ENCODE measurements around the gene RPLP2. TPM values are rescaled to one million over a fixed set of nuclear protein-coding genes. Genes with fewer than 3 reads are reported as not detected.

RPLP2 gene
- total and polyA plus RNA-seq, 2 of the 4 experiments (the other 2 are of a cell fraction), result 59.9 to 1,897 TPM

DNA sequence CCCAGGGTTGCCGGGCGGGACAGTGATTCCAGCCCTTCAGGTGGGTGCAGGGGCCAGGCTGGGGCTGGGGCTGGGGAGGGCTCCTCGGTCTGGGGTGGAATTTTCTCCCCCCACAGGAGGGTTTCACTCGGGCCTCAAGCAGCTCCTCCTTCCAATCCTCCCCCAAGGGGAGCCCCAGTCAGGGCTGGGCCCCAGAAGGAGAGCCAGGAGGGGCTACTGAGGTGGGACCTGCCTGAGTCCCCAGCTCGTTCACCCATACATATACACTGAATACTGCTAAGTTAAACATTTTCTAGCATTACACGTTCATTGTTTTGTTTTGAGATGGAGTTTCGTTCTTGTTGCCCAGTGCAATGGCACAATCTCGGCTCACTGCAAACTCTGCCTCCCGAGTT lies 16.5 kb downstream of the RPLP2 start:
- H4K8ac ChIP-seq (ENCODE audit: low read depth in 2 of 2, low read length in 2 of 2), result no peak overlapping the region
- H3K27ac ChIP-seq (ENCODE audit: insufficient read depth, low read length), result no peak overlapping the region
- no peak overlapping the region for H2BK5ac ChIP-seq (ENCODE audit: low read depth, low read length, poor library complexity, severe bottlenecking)
- no peak overlapping the region for H3K23ac ChIP-seq (ENCODE audit: low read depth, low read length)
- peaks cover 30% of the 10 kb centered on the region for H3K36me3 ChIP-seq (ENCODE audit: control insufficient read depth, insufficient read depth, low read length)
- H3K9ac ChIP-seq (ENCODE audit: low read depth, low read length), result no peak overlapping the region
- ChIA-PET POLR2A (ENCODE audit: unreplicated experiment) (no interaction called here), CTCF (no interaction called here)
- H2AFZ ChIP-seq (replicated peaks; ENCODE audit: low read length, poor library complexity), result no peak overlapping the region
- in situ Hi-C loops (cut with MboI; ENCODE audit: low sequenced_read_pairs) (no loop called here), dilution Hi-C loops (cut with HindIII; ENCODE audit: low sequenced_read_pairs, unreplicated experiment) (no loop called here), intact Hi-C loops (cut with micrococcal nuclease) (no loop called here)
- no peak overlapping the region for H3K4me2 ChIP-seq (ENCODE audit: low read depth, low read length)
- no peak overlapping the region for H2AK5ac ChIP-seq (ENCODE audit: low read depth, low read length)
- no peak overlapping the region for H4K5ac ChIP-seq (ENCODE audit: low read depth, low read length)
- no peak overlapping the region for H2BK15ac ChIP-seq (ENCODE audit: low read depth, low read length)
- peaks cover 7% of the 10 kb centered on the region for H3K9me1 ChIP-seq (ENCODE audit: insufficient read depth, low read length)
- H3K4me1 ChIP-seq (ENCODE audit: control insufficient read depth, insufficient read depth, low read length), result peaks cover 20% of the 10 kb centered on the region
- no peaks in the 10 kb centered on the region for H3K9me3 ChIP-seq (ENCODE audit: control insufficient read depth, insufficient read depth, low read length)
- no peak overlapping the region for H2BK20ac ChIP-seq (ENCODE audit: low read depth, low read length)
- TF ChIP-seq SMC3 (IDR thresholded peaks at IDR 0.05; ENCODE audit: low read depth, low read length), result no peak
- TF ChIP-seq MAFK (IDR thresholded peaks at IDR 0.05; ENCODE audit: low read depth, low read length), result no peak
- no peak for TF ChIP-seq ELK1 (IDR thresholded peaks at IDR 0.05; ENCODE audit: borderline replicate concordance, low read depth, low read length)
- no peak for TF ChIP-seq BHLHE40 (IDR thresholded peaks at IDR 0.05; ENCODE audit: low read depth, low read length)
- H3K4ac ChIP-seq (ENCODE audit: low read depth, low read length), result no peak overlapping the region
- H3K14ac ChIP-seq (replicated peaks; ENCODE audit: low read depth, low read length), result no peak overlapping the region
- no peak for ATAC-seq (ENCODE audit: low read depth)
- H3K79me1 ChIP-seq (ENCODE audit: low read depth in 1 of 2, low read length in 2 of 2), result peaks cover 11 to 15% of the 10 kb centered on the region in 2 experiments
- no peak overlapping the region for H3K4me3 ChIP-seq (ENCODE audit: insufficient read depth, low read depth, low read length)
- BruUV-seq (replicated peaks), result no TSS peak
- no CpG with 5 or more reads among the region's 9 CpGs for WGBS, 2 experiments (ENCODE audit: extremely low coverage in 2 of 2, insufficient read length in 1 of 2)
- no peak overlapping the region for H3K18ac ChIP-seq (ENCODE audit: low read depth, low read length)
- H3K27me3 ChIP-seq (ENCODE audit: control insufficient read depth, insufficient read depth, low read length), result peaks cover 6% of the 10 kb centered on the region; the same call in 1 of the 2 replicates
- H2BK120ac ChIP-seq (ENCODE audit: low read depth, low read length), result no peak overlapping the region
- no peak overlapping the region for H4K91ac ChIP-seq (ENCODE audit: insufficient read depth, low read depth, low read length)
- H3K56ac ChIP-seq (ENCODE audit: extremely low read depth, insufficient read depth, low read length), result no peak overlapping the region
- DNase-seq, result no peak
- H2AK9ac ChIP-seq (replicated peaks; ENCODE audit: low read depth, low read length, poor library complexity), result no peak overlapping the region
- H4K20me1 ChIP-seq (ENCODE audit: insufficient read depth, low read length), result peaks cover 29% of the 10 kb centered on the region
